Stimulated activated naive CD8-positive, alpha-beta T cell treated with anti-CD3 and anti-CD28 coated beads, Interleukin-15, Interleukin-2, amounts not matched to agents 100 ng/mL and 50 ng/mL, for 24 hours (primary cell): ENCODE results near the gene GGCX.
"Not testable (repeated sequence)": the region's sequence is repeated elsewhere in the genome, so short reads cannot be mapped to it uniquely, and the experiment has no call there.

Experiments used
- H3K27ac Mint-ChIP-seq: one replicate; pipeline ENCODE4 v1.8.0; 2021; ENCODE audit warnings: mild to moderate bottlenecking, mixed read lengths
- H3K27me3 Mint-ChIP-seq: one replicate; pipeline ENCODE4 v1.8.0; 2021; ENCODE audit warnings: mixed read lengths
- H3K36me3 Mint-ChIP-seq: one replicate; pipeline ENCODE4 v1.8.0; 2021; ENCODE audit warnings: low read depth, mixed read lengths
- H3K4me1 Mint-ChIP-seq: one replicate; pipeline ENCODE4 v1.8.0; 2021; ENCODE audit warnings: low read depth, mixed read lengths
- H3K4me3 Mint-ChIP-seq: one replicate; pipeline ENCODE4 v1.8.0; 2021; ENCODE audit warnings: mild to moderate bottlenecking, mixed read lengths
- H3K9me3 Mint-ChIP-seq: one replicate; pipeline ENCODE4 v1.8.0; 2021; ENCODE audit warnings: mixed read lengths

The GGCX gene

DNA sequence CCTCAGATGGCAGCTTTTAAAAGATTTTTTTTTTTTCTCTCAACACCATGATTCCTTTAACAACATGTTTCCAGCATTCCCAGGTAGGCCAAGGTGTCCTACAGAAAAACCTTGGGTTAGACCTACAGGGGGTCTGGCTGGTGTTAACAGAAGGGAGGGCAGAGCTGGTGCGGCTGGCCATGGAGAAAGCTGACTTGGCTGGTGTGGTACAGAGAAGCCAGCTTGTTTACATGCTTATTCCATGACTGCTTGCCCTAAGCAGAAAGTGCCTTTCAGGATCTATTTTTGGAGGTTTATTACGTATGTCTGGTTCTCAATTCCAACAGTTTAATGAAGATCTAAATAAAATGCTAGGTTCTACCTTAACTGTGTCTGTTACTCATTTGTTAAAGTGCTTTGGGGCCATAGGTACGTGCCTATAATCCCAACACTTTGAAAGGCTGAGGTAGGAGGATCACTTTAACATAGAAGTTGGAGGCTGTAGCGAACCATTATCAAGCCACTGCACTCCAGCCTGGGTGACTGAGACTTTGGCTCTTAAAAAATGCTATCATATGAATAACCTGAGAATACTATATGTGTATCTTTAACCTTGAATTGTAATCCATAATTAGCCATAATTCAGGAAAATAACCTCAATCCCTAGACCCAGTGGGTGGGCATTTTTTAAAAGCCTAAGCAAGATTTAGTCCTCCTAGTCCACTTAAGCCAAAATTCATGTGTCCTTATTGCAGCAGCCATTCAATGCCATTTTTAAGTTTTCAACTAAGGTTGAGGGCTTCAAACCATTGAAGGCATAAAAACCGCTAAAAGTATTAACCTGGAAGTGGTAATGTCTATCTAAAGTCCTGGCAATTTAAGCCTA lies 16.1 kb downstream of the GGCX start:
- H3K36me3 Mint-ChIP-seq: peaks cover 57% of the 10 kb centered on the region
- not testable (repeated sequence) for H3K27me3 Mint-ChIP-seq, H3K9me3 Mint-ChIP-seq
- peaks cover 40% of the 10 kb centered on the region for H3K4me1 Mint-ChIP-seq
- H3K4me3 Mint-ChIP-seq: peak overlapping the region; percentile 35
- H3K27ac Mint-ChIP-seq: peak overlapping the region; percentile 46

DNA sequence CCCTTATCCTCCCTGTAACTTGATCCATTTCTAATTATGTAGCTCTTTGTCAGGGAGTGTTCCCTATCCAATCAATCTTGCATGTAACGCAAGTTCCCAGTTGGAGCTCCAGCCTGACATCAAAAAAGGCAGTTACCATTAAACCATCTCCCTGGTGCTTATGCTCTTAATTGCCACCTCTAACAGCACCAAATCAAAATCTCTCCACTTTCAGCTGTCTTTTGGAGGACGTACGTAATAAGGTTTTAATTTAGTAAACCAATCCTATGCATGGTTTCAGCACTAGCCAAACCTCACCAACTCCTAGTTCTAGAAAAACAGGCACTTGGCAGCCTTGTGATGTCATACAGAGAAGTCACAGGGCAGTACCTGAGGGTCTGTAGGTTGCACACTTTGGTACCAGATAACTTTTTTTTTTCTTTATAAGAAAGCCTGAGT lies 17.0 kb downstream of the GGCX start:
- H3K27me3 Mint-ChIP-seq, H3K9me3 Mint-ChIP-seq: not testable (repeated sequence)
- peak overlapping the region; percentile 24 for H3K4me3 Mint-ChIP-seq
- peaks cover 61% of the 10 kb centered on the region for H3K36me3 Mint-ChIP-seq
- H3K4me1 Mint-ChIP-seq: peaks cover 44% of the 10 kb centered on the region
- peak overlapping the region; percentile 67 for H3K27ac Mint-ChIP-seq

DNA sequence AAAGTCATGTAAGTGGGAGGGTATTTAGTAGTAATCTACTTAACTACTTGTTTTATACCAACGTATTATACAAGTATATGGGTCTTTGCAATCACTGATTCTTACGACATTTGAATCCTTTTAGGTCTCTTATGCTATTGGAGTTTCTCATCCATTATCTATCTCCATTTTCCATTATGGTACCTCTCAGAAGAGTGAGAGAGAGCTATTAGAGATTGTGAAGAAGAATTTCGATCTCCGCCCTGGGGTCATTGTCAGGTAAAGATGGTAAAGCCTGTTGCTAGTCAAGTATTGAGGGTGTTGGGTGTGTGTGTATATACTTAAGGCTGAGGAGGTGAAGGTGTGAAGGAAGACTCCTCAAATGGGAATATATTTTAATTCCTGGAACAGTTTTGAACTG lies 18.5 kb downstream of the GGCX start:
- Mint-ChIP-seq H3K4me3 (peak overlapping the region; percentile 99), H3K27ac (peak overlapping the region; percentile 96), H3K4me1 (peaks cover 44% of the 10 kb centered on the region), H3K36me3 (peaks cover 61% of the 10 kb centered on the region), H3K9me3 (no peaks in the 10 kb centered on the region), H3K27me3 (no peaks in the 10 kb centered on the region)

DNA sequence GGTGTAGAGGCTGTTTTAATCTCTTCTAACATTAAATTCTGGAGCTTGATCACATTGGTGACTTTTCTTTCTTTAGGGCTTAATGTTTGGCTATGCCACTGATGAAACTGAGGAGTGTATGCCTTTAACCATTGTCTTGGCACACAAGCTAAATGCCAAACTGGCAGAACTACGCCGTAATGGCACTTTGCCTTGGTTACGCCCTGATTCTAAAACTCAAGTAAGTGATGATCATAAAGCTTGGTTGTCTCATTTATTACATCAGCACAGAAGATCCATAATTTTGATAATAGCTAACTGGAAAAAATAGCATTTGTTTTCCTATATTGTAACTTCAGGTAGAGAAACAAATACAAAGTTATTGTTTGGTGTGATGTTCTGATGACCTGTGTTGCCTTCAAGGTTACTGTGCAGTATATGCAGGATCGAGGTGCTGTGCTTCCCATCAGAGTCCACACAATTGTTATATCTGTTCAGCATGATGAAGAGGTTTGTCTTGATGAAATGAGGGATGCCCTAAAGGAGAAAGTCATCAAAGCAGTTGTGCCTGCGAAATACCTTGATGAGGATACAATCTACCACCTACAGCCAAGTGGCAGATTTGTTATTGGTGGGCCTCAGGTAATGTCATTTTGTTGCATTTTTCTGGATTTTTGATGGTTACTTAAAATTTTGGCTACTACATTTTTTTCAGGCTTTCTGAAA lies 19.4 kb downstream of the GGCX start:
- Mint-ChIP-seq H3K4me1 (peaks cover 53% of the 10 kb centered on the region), H3K36me3 (peaks cover 61% of the 10 kb centered on the region), H3K9me3 (no peaks in the 10 kb centered on the region), H3K27ac (peak overlapping the region; percentile 96), H3K27me3 (no peaks in the 10 kb centered on the region), H3K4me3 (peak overlapping the region; percentile 99)

DNA sequence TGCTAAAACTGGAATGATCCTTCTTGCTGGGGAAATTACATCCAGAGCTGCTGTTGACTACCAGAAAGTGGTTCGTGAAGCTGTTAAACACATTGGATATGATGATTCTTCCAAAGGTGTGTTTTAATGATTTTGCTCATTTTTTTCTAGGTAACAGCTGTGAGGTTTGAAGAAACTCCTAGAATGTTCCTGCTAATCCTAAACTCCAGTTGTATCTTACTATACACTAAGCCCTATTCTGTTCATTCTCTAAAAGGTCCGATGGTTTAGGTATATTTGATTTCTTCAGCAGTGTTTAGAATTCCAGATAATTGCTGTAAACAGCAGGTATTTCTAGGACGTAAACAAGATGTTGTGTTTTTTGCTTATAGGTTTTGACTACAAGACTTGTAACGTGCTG lies 20.0 kb downstream of the GGCX start:
- H3K27ac Mint-ChIP-seq: peak overlapping the region; percentile 96
- no peaks in the 10 kb centered on the region for H3K9me3 Mint-ChIP-seq

DNA sequence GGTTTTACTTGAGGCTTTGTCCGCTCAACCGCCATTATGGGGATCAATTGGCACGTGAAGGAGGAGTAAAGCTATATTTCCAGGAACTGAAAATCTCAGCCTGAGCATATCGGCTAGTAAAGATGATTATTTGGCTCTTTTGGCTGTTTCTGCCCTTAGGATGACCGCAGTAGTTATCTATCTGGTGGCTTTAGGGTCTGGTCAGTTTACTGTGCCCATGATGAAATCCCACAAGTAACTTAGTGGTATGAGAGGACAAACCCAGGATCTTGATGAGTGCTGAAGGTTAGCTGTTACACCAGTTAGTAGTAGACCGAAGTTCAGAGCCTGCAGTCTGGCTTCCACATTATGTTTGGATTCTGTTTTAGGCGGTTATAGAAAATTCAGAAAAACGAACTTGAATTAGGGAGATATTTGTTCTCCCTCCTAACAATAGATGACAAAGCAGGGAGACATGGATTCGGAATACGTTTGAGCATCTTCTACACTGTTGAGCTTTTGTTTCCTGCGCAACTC lies 21.1 kb downstream of the GGCX start:
- Mint-ChIP-seq H3K27ac (peak overlapping the region; percentile 96), H3K36me3 (peaks cover 59% of the 10 kb centered on the region), H3K4me1 (peaks cover 60% of the 10 kb centered on the region), H3K27me3 (no peaks in the 10 kb centered on the region), H3K9me3 (no peaks in the 10 kb centered on the region), H3K4me3 (peak overlapping the region; percentile 99)

More for the DNA sequence above, 20.0 kb downstream of the GGCX start:
- Mint-ChIP-seq H3K27me3 (no peaks in the 10 kb centered on the region), H3K4me3 (peak overlapping the region; percentile 99), H3K4me1 (peaks cover 59% of the 10 kb centered on the region), H3K36me3 (peaks cover 63% of the 10 kb centered on the region)

DNA sequence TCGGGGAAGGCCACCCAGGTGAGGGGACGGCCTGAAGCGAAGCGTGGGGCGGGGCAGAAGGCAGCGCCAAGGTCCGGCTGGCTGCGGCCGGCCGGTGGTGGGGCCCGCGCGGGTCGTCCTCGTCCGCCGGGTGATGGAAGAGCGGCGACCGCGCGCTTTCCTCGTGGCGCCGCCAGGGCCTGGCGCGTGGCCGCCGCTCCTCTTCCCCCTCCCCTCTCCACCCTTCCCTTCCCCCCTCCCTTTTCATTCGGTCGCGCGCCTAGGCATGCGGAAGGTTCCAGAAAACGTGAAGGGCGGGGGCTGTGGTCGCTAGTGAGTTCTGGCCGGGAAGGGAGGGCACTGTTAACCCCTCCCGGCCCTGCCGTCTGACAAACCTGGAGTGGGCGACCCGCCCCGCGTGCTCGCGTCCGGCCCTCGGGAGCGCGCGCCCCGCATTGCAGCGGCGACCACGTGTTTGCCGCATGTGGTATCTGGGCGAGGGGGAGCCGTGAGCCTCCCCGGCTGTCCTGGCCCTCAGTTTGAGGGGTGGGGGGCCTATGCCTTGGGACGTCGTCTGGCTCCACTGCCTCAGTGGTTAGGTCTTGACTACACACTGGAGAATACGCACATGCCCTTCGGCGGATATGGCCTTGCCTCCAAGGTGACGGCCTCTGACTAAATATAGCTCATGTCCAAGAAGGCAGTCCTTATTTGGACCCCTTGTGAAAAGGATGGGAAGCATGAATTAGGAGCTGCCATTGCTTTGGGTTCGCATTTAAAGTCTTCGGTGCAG lies 21.7 kb downstream of the GGCX start:
- no peaks in the 10 kb centered on the region for H3K27me3 Mint-ChIP-seq
- peaks cover 54% of the 10 kb centered on the region for H3K36me3 Mint-ChIP-seq
- no peaks in the 10 kb centered on the region for H3K9me3 Mint-ChIP-seq
- H3K4me3 Mint-ChIP-seq: peak overlapping the region; percentile 99
- peak overlapping the region; percentile 99 for H3K27ac Mint-ChIP-seq
- H3K4me1 Mint-ChIP-seq: peaks cover 60% of the 10 kb centered on the region

DNA sequence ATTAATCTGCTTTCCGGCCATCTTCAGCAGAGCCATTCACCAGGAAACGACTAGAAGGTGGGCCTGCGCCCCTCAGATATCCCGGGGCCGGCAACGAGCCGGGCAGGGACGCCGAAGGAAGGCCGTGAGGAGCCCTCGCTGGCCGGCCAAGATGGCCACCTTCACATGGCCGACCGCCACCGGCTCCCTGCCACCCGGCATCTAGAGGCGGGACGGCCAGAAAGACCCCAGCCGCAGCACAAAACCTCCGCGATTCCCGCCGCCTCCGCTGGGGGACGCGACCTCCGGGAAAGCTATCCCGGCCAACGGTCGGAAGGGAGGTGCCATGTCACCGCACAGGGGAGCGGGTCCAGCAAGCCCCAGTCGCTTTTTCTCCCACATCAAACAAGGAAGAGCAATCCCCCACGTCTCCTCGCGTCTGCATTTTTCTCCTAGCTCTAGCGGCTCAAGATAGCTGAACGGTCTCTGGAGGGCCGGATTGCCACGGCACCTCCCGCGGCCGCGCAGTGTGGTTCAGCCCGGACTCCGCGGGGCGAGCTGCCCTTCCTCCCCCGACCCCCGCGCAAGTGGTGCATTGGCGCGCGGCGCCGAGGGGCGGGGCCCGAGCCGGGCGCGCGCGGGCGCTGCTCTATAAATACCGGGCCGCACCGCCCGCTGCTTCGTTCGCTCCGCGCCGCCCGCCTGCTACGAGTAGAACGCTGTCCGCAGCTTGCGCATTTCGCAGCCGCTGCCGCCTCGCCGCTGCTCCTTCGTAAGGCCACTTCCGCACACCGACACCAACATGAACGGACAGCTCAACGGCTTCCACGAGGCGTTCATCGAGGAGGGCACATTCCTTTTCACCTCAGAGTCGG lies 22.6 kb downstream of the GGCX start, which contains the start of gene MAT2A:
MAT2A (plus strand) TSS at position 662 of the 854 bp plus-strand sequence; CDS start at position 782, 120 bp downstream.
- peak within 1 kb of the TSS; percentile 99 for H3K4me3 Mint-ChIP-seq
- peaks cover 46% of the 10 kb centered on the region for H3K36me3 Mint-ChIP-seq
- H3K4me1 Mint-ChIP-seq: peaks cover 53% of the 10 kb centered on the region
- H3K27ac Mint-ChIP-seq: peak within 1 kb of the TSS; percentile 99
- H3K9me3 Mint-ChIP-seq: no peaks in the 10 kb centered on the region
- no peaks in the 10 kb centered on the region for H3K27me3 Mint-ChIP-seq

DNA sequence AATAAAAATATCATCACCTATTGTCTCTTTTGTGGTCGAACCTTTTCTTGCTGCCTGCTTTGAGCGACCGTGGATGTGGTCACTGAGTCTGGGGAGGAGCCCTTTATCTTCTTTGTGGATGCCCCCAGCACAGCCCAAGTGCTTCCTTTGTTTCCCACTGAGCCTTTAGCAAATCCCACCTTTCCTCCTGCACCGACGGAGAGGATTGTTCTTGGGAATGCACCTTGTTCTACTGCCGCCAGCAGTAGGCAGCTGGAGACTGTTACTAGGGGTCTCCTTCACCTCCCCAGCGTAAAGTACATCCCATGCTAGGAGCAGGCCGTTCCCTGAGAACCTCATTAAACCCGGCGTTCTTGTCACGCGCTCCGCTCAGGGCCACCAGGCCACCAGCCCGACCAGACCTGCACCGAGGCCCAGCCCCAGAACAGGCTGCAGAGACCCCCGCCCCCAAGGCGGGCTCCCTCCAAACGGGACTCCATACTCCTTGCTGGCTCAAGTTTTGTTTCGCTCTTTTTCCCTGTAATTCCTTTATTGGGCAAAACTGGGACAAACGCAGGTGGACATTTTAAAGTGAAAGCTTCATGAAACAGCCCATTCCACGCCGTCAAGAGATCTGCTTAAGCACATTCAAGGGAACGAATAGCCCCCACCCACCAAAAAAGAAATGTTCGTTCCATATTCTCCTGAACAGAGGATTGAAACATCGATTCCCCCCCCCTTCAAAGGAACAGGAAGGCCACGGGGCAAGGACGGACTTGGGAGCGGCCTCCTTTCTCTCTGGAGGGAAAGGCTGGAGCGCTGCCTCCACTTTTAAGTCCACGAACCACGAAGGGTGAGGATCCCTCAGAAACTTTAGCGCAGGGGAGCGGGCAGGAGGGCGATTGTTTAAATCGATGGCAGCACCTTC lies 23.4 kb downstream of the GGCX start:
- Mint-ChIP-seq H3K27me3 (no peaks in the 10 kb centered on the region), H3K4me1 (peaks cover 47% of the 10 kb centered on the region), H3K27ac (peak overlapping the region; percentile 99), H3K36me3 (peaks cover 37% of the 10 kb centered on the region), H3K4me3 (peak overlapping the region; percentile 99), H3K9me3 (no peaks in the 10 kb centered on the region)

DNA sequence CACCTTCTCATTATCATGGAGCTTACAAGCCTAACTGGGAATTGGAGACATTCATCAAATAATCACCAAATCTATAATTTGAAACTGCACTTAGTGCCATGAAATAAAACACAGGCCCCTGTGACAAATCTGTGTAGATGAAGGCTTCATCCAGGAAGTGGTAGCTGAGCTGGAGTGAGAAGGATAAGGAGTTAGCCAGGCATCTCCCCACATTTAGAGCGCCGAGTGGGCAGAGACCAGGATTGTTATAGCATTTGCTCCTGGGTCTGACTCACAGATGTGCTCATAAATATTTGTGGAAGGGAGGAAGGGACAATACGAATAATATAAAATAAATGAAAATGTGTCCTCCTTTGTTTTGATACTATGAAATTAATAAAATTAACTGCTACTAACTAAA lies 24.8 kb downstream of the GGCX start:
- Mint-ChIP-seq H3K27ac (no peak overlapping the region), H3K4me1 (peaks cover 34% of the 10 kb centered on the region), H3K27me3 (no peaks in the 10 kb centered on the region), H3K9me3 (no peaks in the 10 kb centered on the region), H3K36me3 (peaks cover 23% of the 10 kb centered on the region), H3K4me3 (no peak overlapping the region)

DNA sequence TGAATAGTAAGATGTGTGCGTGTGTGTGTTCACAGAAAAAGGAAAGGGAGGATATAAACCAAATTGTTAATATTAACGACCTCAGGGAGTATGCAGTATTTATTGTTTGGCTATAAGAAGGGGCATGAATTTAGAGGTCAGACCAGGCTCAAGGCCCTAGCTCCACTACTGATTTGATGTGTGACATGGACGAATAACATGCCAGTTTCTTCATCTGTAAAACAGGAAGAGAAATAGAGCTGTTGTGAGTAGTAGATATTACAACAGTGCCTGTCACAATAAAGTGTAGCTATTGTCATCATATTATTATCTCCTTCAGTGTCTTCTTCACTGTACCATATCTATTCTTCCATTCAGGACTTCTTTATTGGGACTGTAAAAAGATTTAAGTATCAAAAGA lies 26.4 kb downstream of the GGCX start:
- no peak overlapping the region for H3K4me3 Mint-ChIP-seq
- no peak overlapping the region for H3K27ac Mint-ChIP-seq
- no peaks in the 10 kb centered on the region for H3K9me3 Mint-ChIP-seq
- H3K36me3 Mint-ChIP-seq: peaks cover 7% of the 10 kb centered on the region
- no peaks in the 10 kb centered on the region for H3K27me3 Mint-ChIP-seq
- peaks cover 18% of the 10 kb centered on the region for H3K4me1 Mint-ChIP-seq

DNA sequence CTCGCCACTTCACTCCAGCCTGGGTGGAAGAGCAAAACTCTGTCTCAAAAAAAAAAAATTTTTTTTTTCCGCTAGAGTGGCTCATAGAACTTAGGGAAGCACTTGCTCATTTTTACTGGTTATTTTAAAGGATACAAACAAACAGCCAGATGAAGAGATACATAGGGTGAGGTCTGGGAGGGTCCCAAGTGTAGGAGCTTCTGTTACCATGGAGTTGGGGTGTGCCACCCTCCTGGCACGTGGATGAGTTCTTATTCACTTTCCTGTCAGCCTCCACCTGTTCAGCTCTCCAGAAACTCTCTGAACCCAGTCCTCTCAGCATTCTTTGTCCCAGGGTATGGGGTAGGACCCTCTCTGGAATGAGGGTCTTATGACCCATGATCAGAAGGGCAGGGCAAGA lies 27.2 kb downstream of the GGCX start:
- Mint-ChIP-seq H3K4me3 (no peak overlapping the region), H3K9me3 (no peaks in the 10 kb centered on the region), H3K36me3 (peaks cover 4% of the 10 kb centered on the region), H3K4me1 (peaks cover 16% of the 10 kb centered on the region), H3K27me3 (no peaks in the 10 kb centered on the region), H3K27ac (no peak overlapping the region)

DNA sequence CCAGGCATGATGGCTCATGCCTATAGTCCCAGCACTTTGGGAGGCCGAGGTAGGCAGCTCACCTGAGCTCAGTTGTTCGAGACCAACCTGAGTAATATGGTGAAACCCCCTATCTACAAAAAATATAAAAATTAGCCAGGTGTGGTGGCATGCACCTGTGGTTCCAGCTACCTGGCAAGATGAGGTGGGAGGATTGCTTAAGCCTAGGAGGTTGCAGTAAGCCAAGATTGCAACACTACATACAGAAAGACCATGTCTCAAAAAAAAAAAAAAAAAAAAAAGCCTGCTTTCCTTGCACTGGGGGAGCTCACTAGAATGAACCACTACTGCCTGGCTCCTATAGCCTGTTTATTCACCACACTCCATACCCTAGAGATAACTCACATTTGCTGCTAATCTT lies 29.7 kb downstream of the GGCX start:
- no peak overlapping the region for H3K27ac Mint-ChIP-seq
- peaks cover 4% of the 10 kb centered on the region for H3K4me1 Mint-ChIP-seq
- peaks cover 3% of the 10 kb centered on the region for H3K27me3 Mint-ChIP-seq
- peaks cover 4% of the 10 kb centered on the region for H3K36me3 Mint-ChIP-seq
- no peaks in the 10 kb centered on the region for H3K9me3 Mint-ChIP-seq
- H3K4me3 Mint-ChIP-seq: no peak overlapping the region
